Ovary (tissue), 3 donors: ENCODE results near the gene PFDN4.

ENCODE experiments used
- POLR2A ChIP-seq: fragments of 450-650 bp; IDR thresholded peaks from one replicate; pipeline ENCODE4 v1.6.1; 2017; ENCODE audit warnings: antibody characterized with exemption, mild to moderate bottlenecking, moderate library complexity
- TF ChIP-seq, protein P1 (sequence below), 3 donors: fragments of 450-650 bp in 2 of 3; fragments of 200-600 bp in 1 of 3; IDR thresholded peaks; one replicate each; pipeline versions ENCODE4 v1.5.1 to v1.8.0; 2016 to 2022; ENCODE audit warnings: antibody characterized with exemption in 3 of 3, mild to moderate bottlenecking in 1 of 3
- donor health status: DM: no; HTN: no; CAD: no.

DNA sequence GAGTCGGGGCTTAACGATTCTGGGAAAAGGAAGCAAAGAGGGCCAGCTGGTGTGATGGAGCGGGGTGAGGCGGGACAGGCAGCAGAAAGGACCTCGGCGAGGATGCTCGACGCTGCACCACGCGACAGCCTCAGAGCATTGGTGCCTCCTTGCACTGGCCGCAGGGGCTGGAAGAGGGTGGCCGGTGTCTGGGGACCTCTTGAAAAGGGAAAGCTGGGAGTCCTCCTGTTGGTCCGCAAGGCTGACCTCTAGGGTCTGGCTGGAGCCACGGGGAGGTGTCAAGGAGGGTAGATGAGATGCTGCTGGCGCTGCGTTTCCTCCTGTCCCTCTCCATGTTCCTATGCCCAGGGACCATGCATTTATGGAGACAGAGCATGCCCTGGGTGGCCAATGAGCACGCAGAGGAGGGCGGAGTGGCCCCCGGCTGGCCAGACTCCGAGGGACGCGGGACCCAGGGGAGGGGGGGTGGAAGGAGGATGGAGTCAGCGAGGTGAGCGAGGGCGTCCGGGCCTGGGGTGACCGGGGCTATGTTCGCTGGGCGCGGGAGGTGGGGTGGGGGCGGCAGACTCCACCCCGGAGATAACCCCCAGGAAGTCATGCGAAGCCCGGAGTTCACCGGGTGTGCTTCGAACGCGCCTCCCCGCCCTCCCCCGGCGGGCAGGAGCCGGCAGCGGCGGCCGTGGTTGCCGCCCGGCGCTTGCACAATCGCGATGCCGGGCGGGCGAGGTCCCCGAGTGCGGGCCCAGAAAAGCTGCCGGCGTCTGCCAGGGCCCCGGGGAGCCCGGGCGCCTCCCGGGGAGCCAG, 34.0 kb upstream of the PFDN4 start, which contains the start of gene CYP24A1:
- no peak for TF ChIP-seq POLR2A
- TF ChIP-seq, protein P1, sequence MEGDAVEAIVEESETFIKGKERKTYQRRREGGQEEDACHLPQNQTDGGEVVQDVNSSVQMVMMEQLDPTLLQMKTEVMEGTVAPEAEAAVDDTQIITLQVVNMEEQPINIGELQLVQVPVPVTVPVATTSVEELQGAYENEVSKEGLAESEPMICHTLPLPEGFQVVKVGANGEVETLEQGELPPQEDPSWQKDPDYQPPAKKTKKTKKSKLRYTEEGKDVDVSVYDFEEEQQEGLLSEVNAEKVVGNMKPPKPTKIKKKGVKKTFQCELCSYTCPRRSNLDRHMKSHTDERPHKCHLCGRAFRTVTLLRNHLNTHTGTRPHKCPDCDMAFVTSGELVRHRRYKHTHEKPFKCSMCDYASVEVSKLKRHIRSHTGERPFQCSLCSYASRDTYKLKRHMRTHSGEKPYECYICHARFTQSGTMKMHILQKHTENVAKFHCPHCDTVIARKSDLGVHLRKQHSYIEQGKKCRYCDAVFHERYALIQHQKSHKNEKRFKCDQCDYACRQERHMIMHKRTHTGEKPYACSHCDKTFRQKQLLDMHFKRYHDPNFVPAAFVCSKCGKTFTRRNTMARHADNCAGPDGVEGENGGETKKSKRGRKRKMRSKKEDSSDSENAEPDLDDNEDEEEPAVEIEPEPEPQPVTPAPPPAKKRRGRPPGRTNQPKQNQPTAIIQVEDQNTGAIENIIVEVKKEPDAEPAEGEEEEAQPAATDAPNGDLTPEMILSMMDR (IDR thresholded peaks at IDR 0.05), result no peak
